GM19468 (cell line): ENCODE data around the gene CSN2.

Experiments
- ATAC-seq: cut with Tn5 transposase; IDR thresholded peaks from one replicate; pipeline ENCODE4 v1.9.1; 2021; ENCODE audit warnings: mild to moderate bottlenecking, moderate library complexity, moderate number of reproducible peaks; ENCODE audit not compliant: unreplicated experiment; ENCODE audit errors: extremely low read depth

CSN2 gene

DNA sequence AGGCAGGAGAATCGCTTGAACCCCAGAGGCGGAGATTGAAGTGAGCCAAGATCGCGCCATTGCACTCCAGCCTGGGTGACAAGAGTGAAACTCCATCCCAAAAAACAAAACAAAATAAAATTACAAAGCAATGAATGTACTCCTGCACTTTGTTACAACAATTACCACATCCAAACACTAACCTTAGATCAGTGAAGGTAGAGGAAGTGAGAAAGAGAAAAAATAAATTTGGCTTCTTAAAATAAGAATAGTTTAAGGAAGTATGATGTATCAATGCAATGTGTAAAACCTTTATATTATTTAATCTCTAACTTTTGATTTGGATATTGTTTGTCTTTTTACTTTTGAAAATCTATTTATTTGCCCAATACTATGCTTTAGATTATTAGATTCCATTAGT is 56.3 kb downstream of the CSN2 start:
- ATAC-seq, result no peak

GRCh38 chr4:69907151-69907550 is 58.4 kb downstream of the CSN2 start:
- no peak for ATAC-seq
